ENCODE results near the gene PTPN14. TPM values are rescaled to one million over a fixed set of nuclear protein-coding genes. Genes with fewer than 3 reads are reported as not detected.
"Not testable (repeated sequence)": the region's sequence is repeated elsewhere in the genome, so short reads cannot be mapped to it uniquely, and the experiment has no call there.

Gene PTPN14
- total and polyA plus RNA-seq, 5 donors from 2014 or later = 0.02 to 0.10 (median 0.06) TPM; not detected in 2

DNA sequence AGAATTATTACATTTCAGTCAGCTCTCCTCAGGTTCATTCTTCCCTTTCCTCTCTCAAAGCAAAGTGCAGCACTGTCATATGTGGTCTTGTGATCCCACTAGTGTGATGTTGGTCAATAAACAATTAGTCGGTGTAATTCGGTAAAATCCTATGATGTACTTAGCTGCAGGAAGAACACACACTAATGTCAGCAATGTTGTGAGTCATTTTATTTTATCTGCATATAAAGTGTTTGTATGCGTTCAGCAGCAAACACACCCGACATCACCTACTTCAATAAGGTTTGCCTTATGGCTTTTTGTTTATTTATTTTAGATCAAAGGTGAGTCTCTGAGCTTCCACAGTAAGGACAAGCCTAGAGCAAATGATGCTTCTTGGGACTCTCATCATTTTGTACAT lies 47.8 kb downstream of the PTPN14 start:
- Mint-ChIP-seq H3K4me3 (no peak overlapping the region), H3K9me3 (peaks cover 0 to 2% (median 0%) of the 10 kb centered on the region in 7 donors), H3K27ac (no peak overlapping the region), H3K4me1 (peaks cover 0 to 3% (median 0%) of the 10 kb centered on the region in 4 donors), H3K36me3 (no peaks in the 10 kb centered on the region), H3K27me3 (no peaks in the 10 kb centered on the region)
- Histone ChIP-seq H3K27ac (ENCODE audit: insufficient read depth, low read length, poor library complexity, severe bottlenecking) (no peak overlapping the region), H3K9me3 (ENCODE audit: control insufficient read depth in 2 of 2, low read length in 2 of 2) (no peaks in the 10 kb centered on the region), H3K27me3 (ENCODE audit: control insufficient read depth, insufficient read depth, low read length) (no peaks in the 10 kb centered on the region), H3K4me3 (ENCODE audit: low read depth, low read length) (no peak overlapping the region), H3K36me3 (ENCODE audit: control insufficient read depth, insufficient read depth, low read length) (no peaks in the 10 kb centered on the region), H3K4me1 (ENCODE audit: control insufficient read depth, insufficient read depth, low read length, poor library complexity, severe bottlenecking) (no peaks in the 10 kb centered on the region)
- ATAC-seq (ENCODE audit: low read depth in 2 of 2) = no peak
- DNase-seq = no peak

- Histone ChIP-seq H3K9me3 (ENCODE audit: control insufficient read depth in 2 of 2, low read length in 2 of 2) (no peaks in the 10 kb centered on the region), H3K4me1 (ENCODE audit: control insufficient read depth, insufficient read depth, low read length, poor library complexity, severe bottlenecking) (no peaks in the 10 kb centered on the region), H3K4me3 (ENCODE audit: low read depth, low read length) (no peak overlapping the region), H3K36me3 (ENCODE audit: control insufficient read depth, insufficient read depth, low read length) (no peaks in the 10 kb centered on the region), H3K27ac (ENCODE audit: insufficient read depth, low read length, poor library complexity, severe bottlenecking) (no peak overlapping the region), H3K27me3 (ENCODE audit: control insufficient read depth, insufficient read depth, low read length) (peaks cover 3% of the 10 kb centered on the region)
- H3K9me3 Mint-ChIP-seq = peaks cover 0 to 1% (median 0%) of the 10 kb centered on the region in 7 donors
- H3K27ac Mint-ChIP-seq = no peak overlapping the region
- no peak overlapping the region for H3K4me3 Mint-ChIP-seq
- ATAC-seq (ENCODE audit: low read depth in 2 of 2) (no peak), DNase-seq (no peak)
- no peaks in the 10 kb centered on the region for H3K36me3 Mint-ChIP-seq
- peaks cover 6% of the 10 kb centered on the region for H3K27me3 Mint-ChIP-seq
- H3K4me1 Mint-ChIP-seq = no peaks in the 10 kb centered on the region
Measured at GRCh38 chr1:214500340-214501055, 50.9 kb downstream of the PTPN14 start.

- peaks cover 6% of the 10 kb centered on the region for H3K27me3 Mint-ChIP-seq
- no peak for DNase-seq
- no peak overlapping the region for H3K27ac Mint-ChIP-seq
- no peaks in the 10 kb centered on the region for H3K36me3 Mint-ChIP-seq
- H3K9me3 Mint-ChIP-seq = peaks cover 0 to 1% (median 0%) of the 10 kb centered on the region in 7 donors
- no peak overlapping the region for H3K4me3 Mint-ChIP-seq
- ATAC-seq (ENCODE audit: low read depth in 2 of 2) = no peak
- Histone ChIP-seq H3K36me3 (ENCODE audit: control insufficient read depth, insufficient read depth, low read length) (no peaks in the 10 kb centered on the region), H3K27me3 (ENCODE audit: control insufficient read depth, insufficient read depth, low read length) (peaks cover 3% of the 10 kb centered on the region), H3K9me3 (ENCODE audit: control insufficient read depth in 2 of 2, low read length in 2 of 2) (no peaks in the 10 kb centered on the region), H3K27ac (ENCODE audit: insufficient read depth, low read length, poor library complexity, severe bottlenecking) (no peak overlapping the region), H3K4me1 (ENCODE audit: control insufficient read depth, insufficient read depth, low read length, poor library complexity, severe bottlenecking) (no peaks in the 10 kb centered on the region), H3K4me3 (ENCODE audit: low read depth, low read length) (no peak overlapping the region)
- H3K4me1 Mint-ChIP-seq = no peaks in the 10 kb centered on the region
Measured at GRCh38 chr1:214499732-214500131, 51.7 kb downstream of the PTPN14 start.

- no peak overlapping the region for H3K4me3 ChIP-seq (ENCODE audit: low read depth, low read length)
- H3K36me3 ChIP-seq (ENCODE audit: control insufficient read depth, insufficient read depth, low read length) = no peaks in the 10 kb centered on the region
- H3K4me1 ChIP-seq (ENCODE audit: control insufficient read depth, insufficient read depth, low read length, poor library complexity, severe bottlenecking) = no peaks in the 10 kb centered on the region
- no peak overlapping the region for H3K27ac ChIP-seq (ENCODE audit: insufficient read depth, low read length, poor library complexity, severe bottlenecking)
- Mint-ChIP-seq H3K4me1 (no peaks in the 10 kb centered on the region), H3K9me3 (no peaks in the 10 kb centered on the region), H3K27me3 (peaks cover 6% of the 10 kb centered on the region), H3K27ac (no peak overlapping the region), H3K4me3 (no peak overlapping the region), H3K36me3 (no peaks in the 10 kb centered on the region)
- peaks cover 3% of the 10 kb centered on the region for H3K27me3 ChIP-seq (ENCODE audit: control insufficient read depth, insufficient read depth, low read length)
- DNase-seq (no peak), ATAC-seq (ENCODE audit: low read depth in 2 of 2) (no peak)
- no peaks in the 10 kb centered on the region for H3K9me3 ChIP-seq (ENCODE audit: control insufficient read depth in 2 of 2, low read length in 2 of 2)
Measured at GRCh38 chr1:214498021-214498420, 53.4 kb downstream of the PTPN14 start.

- Mint-ChIP-seq H3K27ac (no peak overlapping the region), H3K36me3 (no peaks in the 10 kb centered on the region), H3K27me3 (peaks cover 6% of the 10 kb centered on the region), H3K4me3 (no peak overlapping the region), H3K4me1 (no peaks in the 10 kb centered on the region), H3K9me3 (peaks cover 0 to 1% (median 0%) of the 10 kb centered on the region in 7 donors)
- no peak overlapping the region for H3K27ac ChIP-seq (ENCODE audit: insufficient read depth, low read length, poor library complexity, severe bottlenecking)
- H3K36me3 ChIP-seq (ENCODE audit: control insufficient read depth, insufficient read depth, low read length) = no peaks in the 10 kb centered on the region
- ATAC-seq (ENCODE audit: low read depth in 2 of 2) (no peak), DNase-seq (no peak)
- no peaks in the 10 kb centered on the region for H3K9me3 ChIP-seq (ENCODE audit: control insufficient read depth in 2 of 2, low read length in 2 of 2)
- H3K27me3 ChIP-seq (ENCODE audit: control insufficient read depth, insufficient read depth, low read length) = peaks cover 3% of the 10 kb centered on the region
- H3K4me1 ChIP-seq (ENCODE audit: control insufficient read depth, insufficient read depth, low read length, poor library complexity, severe bottlenecking) = no peaks in the 10 kb centered on the region
- no peak overlapping the region for H3K4me3 ChIP-seq (ENCODE audit: low read depth, low read length)
Measured at GRCh38 chr1:214496126-214496525, 55.3 kb downstream of the PTPN14 start.

DNA sequence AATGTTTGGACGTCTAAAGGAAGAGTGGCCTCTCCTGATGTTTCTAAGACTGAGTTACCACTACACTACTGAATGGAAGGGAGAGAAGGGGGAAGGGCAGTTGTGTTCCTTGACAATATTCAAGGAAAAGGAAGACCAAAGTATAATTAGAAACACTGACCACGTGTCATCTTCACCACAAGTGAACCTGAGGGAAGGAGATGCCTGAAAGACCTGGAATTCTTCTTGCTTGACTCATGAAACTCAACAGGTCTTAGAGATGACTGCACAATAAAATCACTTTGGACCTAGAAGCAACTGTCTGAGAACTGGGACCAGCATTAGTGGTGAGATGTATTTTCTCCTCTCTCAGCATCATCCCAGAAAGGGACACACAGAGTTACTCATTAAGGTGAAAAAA lies 56.7 kb downstream of the PTPN14 start:
- peaks cover 6% of the 10 kb centered on the region for H3K27me3 Mint-ChIP-seq
- Histone ChIP-seq H3K4me3 (ENCODE audit: low read depth, low read length) (no peak overlapping the region), H3K36me3 (ENCODE audit: control insufficient read depth, insufficient read depth, low read length) (no peaks in the 10 kb centered on the region), H3K27me3 (ENCODE audit: control insufficient read depth, insufficient read depth, low read length) (peaks cover 3% of the 10 kb centered on the region), H3K27ac (ENCODE audit: insufficient read depth, low read length, poor library complexity, severe bottlenecking) (no peak overlapping the region), H3K9me3 (ENCODE audit: control insufficient read depth in 2 of 2, low read length in 2 of 2) (no peaks in the 10 kb centered on the region), H3K4me1 (ENCODE audit: control insufficient read depth, insufficient read depth, low read length, poor library complexity, severe bottlenecking) (no peaks in the 10 kb centered on the region)
- peaks cover 0 to 1% (median 0%) of the 10 kb centered on the region in 7 donors for H3K9me3 Mint-ChIP-seq
- no peaks in the 10 kb centered on the region for H3K36me3 Mint-ChIP-seq
- H3K4me1 Mint-ChIP-seq = no peaks in the 10 kb centered on the region
- no peak for ATAC-seq (ENCODE audit: low read depth in 2 of 2)
- H3K27ac Mint-ChIP-seq = no peak overlapping the region
- DNase-seq = no peak
- no peak overlapping the region for H3K4me3 Mint-ChIP-seq

- H3K27ac Mint-ChIP-seq = not testable (repeated sequence)
Measured at GRCh38 chr1:214494179-214494578, 57.2 kb downstream of the PTPN14 start.

GRCh38 chr1:214493126-214493796 lies 58.1 kb downstream of the PTPN14 start:
- H3K4me1 ChIP-seq (ENCODE audit: control insufficient read depth, insufficient read depth, low read length, poor library complexity, severe bottlenecking) = no peaks in the 10 kb centered on the region
- no peak for ATAC-seq (ENCODE audit: low read depth in 2 of 2)

More at GRCh38 chr1:214494179-214494578, 57.2 kb downstream of the PTPN14 start:
- H3K27me3 ChIP-seq (ENCODE audit: control insufficient read depth, insufficient read depth, low read length); H3K36me3 Mint-ChIP-seq; H3K9me3 ChIP-seq (ENCODE audit: control insufficient read depth in 2 of 2, low read length in 2 of 2); H3K9me3 Mint-ChIP-seq; ATAC-seq (ENCODE audit: low read depth in 2 of 2); H3K27ac ChIP-seq (ENCODE audit: insufficient read depth, low read length, poor library complexity, severe bottlenecking); H3K4me1 Mint-ChIP-seq; H3K36me3 ChIP-seq (ENCODE audit: control insufficient read depth, insufficient read depth, low read length); H3K4me3 Mint-ChIP-seq; H3K4me3 ChIP-seq (ENCODE audit: low read depth, low read length); DNase-seq; H3K27me3 Mint-ChIP-seq; H3K4me1 ChIP-seq (ENCODE audit: control insufficient read depth, insufficient read depth, low read length, poor library complexity, severe bottlenecking): not testable (repeated sequence)

More at GRCh38 chr1:214493126-214493796, 58.1 kb downstream of the PTPN14 start:
- H3K4me3 Mint-ChIP-seq = no peak overlapping the region
- H3K9me3 Mint-ChIP-seq = peaks cover 0 to 1% (median 0%) of the 10 kb centered on the region in 7 donors
- H3K4me1 Mint-ChIP-seq = no peaks in the 10 kb centered on the region
- Histone ChIP-seq H3K9me3 (ENCODE audit: control insufficient read depth in 2 of 2, low read length in 2 of 2) (no peaks in the 10 kb centered on the region), H3K4me3 (ENCODE audit: low read depth, low read length) (no peak overlapping the region), H3K27ac (ENCODE audit: insufficient read depth, low read length, poor library complexity, severe bottlenecking) (no peak overlapping the region), H3K27me3 (ENCODE audit: control insufficient read depth, insufficient read depth, low read length) (peaks cover 3% of the 10 kb centered on the region), H3K36me3 (ENCODE audit: control insufficient read depth, insufficient read depth, low read length) (no peaks in the 10 kb centered on the region)
- DNase-seq = no peak
- H3K27ac Mint-ChIP-seq = no peak overlapping the region
- peaks cover 6% of the 10 kb centered on the region for H3K27me3 Mint-ChIP-seq
- no peaks in the 10 kb centered on the region for H3K36me3 Mint-ChIP-seq
